Measurements from ENCODE around the gene AKR1B15. TPM values are rescaled to one million over a fixed set of nuclear protein-coding genes. Genes with fewer than 3 reads are reported as not detected.
"Not testable (repeated sequence)": the region's sequence is repeated elsewhere in the genome, so short reads cannot be mapped to it uniquely, and the experiment has no call there.

The AKR1B15 gene
- total RNA-seq, 1 donor from 2014 or later, result not detected

DNA sequence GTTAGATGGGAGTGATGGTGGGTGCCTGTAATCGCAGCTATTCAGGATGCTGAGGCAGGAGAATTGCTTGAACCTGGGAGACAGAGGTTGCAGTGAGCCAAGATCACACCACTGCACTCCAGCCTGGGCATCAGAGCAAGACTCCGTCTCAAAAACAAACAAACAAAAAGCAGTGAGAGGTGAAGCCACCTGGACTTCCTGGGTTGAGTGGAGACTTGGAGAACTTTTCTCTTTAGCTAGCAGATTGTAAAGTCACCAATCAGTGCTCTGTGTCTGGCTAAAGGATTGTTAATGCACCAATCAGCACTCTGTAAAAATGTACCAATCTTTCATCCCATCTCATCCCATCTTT lies 14.5 kb downstream of the AKR1B15 start:
- not testable (repeated sequence) for DNase-seq

DNA sequence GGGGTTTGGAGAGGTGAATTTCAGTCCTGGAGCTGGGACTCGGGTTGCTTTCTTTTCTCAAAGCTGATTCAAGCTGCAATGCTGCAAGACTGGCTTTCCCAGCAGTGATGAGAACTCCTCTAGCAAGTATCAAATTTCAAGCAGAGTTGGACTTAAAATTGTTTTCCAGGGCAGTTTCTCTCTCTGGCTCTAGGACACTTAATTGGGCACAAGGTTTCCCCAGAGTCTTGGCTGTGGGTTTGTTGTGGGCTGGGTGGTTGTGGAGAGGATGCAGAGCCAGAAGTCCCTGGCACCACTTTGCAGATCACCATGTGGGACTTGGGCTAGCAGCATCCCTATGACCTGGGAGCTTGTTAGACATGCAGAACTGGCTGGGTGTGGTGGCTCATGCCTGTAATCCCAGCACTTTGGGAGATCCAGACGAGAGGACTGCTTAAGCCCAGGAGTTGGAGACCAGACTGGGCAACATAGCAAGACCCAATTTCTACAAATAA lies 16.8 kb downstream of the AKR1B15 start:
- DNase-seq, result peak; percentile 4

DNA sequence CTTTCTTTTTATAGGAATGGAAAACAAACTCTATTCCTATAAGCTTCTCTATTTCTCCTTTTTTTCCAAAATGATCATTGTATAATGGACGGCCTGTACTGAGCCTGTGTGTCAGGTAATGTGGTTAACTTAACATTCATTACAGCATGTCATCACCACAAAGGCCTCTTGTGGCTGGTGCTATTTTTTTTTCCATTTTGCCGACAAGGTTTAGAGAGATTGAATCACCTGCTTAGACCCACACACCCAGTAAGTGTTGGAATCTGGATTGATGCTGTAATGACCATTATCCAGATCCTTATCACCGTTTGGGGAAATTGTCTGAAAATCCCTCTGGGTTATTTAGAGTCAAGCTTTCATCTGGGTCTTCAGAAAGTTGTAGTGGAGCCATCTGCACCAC lies 18.5 kb downstream of the AKR1B15 start:
- DNase-seq, result no peak

DNA sequence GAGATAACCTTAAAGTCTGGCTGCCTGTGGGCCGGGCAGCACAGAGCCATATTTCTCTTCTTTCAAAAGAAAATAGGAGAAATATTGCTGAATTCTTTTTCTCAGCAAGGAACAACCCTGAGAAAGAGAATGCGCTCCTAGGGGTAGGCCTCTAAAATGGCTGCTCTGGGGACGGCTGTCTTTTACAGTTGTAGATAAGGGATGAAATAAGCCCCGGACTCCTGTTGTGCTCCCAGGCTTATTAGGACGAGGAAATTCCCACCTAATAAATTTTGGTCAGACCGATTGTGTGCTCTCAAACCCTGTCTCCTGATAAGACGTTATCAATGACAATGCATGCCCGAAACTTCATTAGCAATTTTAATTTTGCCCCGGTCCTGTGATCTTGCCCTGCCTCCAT lies 21.1 kb downstream of the AKR1B15 start:
- DNase-seq, result not testable (repeated sequence)

DNA sequence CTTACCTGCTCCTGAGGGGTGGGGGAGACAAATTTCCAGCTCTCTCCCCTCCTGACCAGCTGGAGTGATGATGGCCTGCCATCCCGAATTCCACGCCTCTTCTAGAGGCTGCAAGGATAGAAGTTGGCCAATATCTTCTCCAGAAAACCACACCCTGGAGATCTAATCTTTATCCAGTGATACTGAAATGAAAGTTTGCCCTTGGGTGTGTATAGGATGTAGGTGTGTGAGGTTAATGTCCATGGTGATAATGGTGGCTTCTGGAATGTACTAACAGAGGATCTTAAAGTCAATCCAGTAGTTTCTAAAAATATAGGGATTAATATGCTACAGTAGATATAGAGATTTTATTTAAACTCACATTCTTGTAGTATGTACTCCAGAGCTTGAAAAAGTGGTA lies 22.2 kb downstream of the AKR1B15 start:
- no peak for DNase-seq

DNA sequence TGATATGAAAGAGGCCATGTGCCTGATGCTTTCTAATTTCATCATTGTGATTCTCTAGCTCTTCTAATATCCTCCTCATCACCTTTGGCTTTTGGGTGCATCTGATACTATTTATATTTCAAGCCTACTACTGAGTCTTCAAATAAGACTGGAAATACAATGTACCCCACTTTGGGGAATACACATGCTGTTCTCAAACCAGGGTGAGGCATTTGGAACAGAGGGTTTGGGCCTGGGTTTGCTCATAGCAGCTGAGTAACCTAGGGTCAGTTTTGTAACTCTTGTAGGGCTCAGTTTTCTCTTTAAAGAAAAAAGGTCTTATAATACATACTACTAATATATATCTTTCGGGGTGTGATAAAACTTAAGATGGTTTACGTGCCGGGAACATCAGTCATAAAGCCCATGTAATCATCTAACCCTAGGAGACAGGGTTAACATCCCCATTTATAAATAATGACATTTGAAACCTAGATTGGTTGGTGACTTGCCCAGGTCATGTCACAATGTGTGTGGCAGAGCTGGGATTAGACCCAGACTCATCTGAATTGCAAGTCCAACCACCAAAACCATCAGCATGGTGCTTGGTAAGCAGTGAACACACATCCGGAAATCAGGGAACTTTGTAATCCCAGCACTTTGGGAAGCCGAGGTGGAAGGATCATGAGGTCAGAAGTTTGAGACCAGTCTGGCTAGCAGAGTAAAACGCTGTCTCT lies 23.0 kb downstream of the AKR1B15 start:
- no peak for DNase-seq

DNA sequence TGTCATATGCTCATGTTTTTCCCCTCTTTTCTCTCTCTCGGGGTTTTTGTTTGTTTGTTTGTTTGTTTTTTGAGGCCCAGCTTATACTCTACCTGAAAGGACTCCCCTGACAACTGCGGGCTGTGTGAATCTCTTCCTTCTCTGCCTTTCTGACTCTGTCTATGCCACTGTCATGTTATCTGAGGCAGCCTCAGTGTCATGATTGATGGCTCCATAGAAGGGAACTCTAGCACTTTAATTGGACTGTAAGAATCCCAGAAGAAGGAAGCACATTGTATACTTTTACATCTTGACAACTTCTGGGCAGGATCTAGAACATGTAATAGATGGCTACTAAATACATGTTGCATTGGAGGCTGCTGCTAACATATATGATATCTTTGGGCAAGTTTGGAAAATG lies 25.4 kb downstream of the AKR1B15 start:
- DNase-seq, result no peak

DNA sequence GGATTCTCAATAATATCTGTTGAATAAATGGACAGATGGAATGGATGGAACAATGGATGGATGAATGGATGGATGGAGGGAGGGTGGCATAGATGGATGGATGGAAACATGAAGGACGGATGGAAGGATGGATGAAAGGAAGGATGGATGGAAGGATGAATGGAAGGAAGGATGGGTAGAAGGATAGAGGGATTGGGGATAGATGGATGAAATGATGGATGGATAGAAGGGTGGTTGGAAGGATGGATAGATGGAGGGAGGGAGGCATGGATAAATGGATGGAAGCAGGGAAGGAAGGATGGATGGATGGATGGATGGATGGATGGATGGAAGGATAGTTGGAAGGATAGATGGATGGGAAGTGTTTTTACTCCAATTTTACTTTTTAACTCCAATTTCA lies 35.4 kb downstream of the AKR1B15 start:
- DNase-seq, result no peak

DNA sequence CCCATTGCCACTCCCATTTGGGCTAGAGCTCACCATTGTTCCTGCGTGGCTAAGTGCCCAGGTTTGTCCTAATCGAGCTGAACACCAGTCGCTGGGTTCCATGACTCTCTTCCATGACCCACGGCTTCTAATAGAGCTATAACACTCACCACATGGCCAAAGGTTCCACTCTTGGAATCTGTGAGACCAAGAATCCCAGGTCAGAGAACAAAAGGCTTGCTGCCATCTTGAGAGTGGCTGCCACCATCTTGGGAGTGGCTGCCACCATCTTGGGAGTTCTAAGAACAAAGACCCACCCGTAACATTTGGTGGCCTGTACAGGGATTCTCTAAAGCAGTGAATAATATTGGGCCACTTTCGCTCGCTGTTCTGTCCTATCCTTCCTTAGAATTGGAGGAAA lies 37.0 kb downstream of the AKR1B15 start:
- DNase-seq, result no peak

DNA sequence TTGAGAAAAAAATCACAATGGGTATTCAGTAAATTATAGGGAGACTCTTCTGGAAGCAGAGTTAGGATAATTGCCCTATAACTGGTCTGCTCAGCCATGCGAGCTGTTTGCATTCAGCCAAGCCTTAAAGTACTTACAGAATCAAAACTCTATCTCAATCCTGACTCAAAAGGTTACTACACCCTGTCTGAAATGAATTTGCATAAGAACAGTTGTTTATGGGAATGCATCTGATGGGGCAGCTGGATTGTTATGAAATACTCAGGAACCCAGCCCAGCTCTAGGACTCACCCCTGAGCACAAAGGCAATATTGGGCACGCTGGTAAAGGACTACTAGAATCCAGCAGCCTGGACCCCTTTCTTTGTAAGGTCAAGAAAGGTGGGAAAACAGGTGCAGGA lies 38.8 kb downstream of the AKR1B15 start:
- no peak for DNase-seq

DNA sequence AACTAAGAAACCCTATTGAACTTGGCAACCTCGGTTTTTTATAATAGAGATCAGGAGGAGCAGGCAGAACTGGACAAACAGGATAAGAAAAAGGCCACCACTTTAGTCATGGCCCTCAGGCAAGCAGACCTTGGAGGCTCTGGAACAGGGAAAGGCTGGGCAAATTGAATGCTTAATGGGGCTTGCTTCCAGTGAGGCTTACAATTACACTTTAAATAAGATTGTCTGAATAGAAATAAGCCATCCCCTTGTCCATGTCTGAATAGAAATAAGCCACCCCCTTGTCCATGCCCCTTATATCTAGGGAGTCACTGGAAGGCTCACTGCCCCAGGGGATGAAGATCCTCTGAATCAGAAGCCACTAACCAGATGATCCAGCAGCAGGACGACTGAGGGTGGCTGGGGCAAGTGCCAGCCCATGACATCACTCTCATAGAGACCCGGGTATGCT lies 40.6 kb downstream of the AKR1B15 start:
- no peak for DNase-seq

DNA sequence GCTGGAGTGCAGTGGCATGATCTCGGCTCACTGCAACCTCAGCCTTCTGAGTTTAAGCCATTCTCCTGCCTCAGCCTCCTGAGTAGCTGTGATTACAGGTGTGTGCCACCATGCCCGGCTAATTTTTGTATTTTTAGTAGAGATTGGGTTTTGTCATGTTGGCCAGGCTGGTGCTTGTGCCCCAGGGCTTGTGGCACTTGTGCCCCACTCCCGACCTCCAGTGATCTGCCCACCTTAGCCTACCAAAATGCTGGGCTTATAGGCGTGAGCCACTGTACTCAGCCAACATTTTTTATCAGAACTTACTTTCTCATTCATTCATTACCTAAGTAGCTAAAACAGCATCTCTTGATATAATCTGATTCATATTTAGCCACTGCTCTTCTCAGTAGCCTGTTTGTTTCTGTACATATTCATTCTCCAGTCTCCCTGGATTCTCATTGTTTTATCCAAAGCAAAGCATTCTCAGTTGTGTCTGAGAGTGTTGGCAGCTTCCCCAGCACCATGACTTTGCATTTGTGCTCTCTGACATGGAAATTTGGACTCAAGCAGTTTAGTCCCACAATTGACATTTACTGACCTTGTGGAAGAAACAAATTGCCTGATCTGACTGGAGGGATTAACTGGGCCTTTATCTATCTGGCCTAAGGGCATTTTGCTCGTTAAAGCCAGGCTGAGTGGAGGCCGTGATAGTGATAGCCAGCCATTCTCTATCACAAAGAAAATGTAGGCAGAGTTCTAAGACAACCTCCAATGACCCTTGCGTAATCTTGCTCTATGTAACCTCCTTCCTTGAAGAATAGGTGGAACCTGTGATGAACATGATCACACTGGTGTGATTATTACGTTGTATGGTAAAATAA lies 44.9 kb downstream of the AKR1B15 start:
- DNase-seq, result peak; percentile 27

DNA sequence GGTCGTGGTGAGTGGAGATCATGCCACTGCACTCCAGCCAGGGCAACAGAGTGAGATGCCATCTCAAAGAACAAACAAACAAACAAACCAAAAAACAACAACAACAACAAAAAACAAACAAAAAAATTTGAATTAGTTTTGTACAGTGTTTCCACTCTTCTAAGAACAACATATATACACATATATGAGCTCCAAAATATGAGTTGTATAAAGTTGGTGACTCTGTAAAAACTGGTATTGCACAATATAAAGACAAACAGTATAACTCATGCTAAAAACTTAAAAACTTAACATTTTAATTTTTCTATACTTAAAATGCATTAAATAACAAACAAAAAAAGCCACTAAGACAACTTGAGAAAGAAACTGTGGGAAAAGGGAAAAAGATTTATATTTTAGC lies 46.0 kb downstream of the AKR1B15 start:
- no peak for DNase-seq

DNA sequence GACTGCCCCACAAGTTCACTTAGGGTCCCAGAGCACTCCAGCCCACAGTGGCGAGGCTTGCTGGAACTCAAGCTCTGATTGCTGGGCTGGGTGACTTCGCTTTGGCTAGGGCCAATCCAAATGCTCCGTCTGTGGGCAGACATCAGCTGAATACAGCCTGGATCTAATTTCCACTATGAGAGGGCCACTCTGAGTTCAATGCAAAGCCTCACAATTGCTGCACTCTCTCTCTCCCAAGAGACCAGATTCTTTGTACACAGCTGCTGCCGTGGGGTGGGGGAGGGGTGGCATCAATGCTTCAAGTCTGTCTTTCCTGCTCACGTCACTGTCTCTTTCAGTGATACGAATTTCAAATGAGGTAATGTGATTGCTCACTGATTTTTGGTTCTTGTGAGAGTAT lies 50.5 kb downstream of the AKR1B15 start:
- DNase-seq, result no peak

DNA sequence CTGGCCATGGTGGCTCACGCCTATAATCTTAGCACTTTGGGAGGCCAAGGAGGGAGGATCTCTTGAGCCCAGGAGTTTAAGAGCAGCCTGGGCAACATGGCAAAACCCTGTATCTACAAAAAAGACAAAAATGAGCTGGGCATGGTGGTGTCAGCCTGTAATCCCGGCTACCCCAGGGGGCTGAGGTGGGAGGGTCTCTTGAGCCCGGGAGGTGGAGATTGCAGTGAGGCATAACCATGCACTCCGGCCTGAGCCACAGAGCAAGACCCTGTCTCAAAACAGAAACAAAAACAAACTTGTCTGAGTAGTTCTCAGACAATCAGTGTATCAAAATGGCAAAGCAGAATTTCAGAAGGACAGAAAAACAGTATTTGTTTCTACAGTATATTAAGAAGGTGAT lies 52.5 kb downstream of the AKR1B15 start:
- DNase-seq, result no peak

DNA sequence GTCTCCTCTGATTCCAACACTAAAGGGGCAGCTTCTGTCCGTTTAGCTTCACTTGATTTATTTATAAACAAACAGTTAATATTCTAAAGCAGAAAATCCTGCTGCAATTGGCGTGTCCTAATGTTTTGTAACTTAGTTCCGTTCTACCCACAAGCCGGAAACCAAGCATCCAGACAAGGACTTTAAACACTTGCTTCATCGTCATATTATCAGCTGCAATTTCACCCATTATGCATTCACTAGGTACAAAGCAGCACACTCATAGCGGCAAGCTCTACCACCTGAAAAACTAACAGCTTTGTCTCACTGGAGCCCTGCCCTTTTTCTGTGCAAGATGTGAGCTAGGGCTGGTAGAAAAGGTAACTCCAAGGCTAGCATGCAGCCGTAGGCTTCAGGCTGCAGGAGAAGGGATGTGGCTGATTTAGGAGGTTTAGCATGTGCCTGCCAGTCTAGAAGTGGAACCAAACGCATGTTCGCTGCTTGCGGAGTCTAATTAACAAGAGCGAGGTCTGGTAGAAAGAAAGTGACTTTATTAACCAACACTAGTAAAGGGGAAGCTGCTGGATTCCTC lies 54.1 kb downstream of the AKR1B15 start:
- DNase-seq, result no peak

DNA sequence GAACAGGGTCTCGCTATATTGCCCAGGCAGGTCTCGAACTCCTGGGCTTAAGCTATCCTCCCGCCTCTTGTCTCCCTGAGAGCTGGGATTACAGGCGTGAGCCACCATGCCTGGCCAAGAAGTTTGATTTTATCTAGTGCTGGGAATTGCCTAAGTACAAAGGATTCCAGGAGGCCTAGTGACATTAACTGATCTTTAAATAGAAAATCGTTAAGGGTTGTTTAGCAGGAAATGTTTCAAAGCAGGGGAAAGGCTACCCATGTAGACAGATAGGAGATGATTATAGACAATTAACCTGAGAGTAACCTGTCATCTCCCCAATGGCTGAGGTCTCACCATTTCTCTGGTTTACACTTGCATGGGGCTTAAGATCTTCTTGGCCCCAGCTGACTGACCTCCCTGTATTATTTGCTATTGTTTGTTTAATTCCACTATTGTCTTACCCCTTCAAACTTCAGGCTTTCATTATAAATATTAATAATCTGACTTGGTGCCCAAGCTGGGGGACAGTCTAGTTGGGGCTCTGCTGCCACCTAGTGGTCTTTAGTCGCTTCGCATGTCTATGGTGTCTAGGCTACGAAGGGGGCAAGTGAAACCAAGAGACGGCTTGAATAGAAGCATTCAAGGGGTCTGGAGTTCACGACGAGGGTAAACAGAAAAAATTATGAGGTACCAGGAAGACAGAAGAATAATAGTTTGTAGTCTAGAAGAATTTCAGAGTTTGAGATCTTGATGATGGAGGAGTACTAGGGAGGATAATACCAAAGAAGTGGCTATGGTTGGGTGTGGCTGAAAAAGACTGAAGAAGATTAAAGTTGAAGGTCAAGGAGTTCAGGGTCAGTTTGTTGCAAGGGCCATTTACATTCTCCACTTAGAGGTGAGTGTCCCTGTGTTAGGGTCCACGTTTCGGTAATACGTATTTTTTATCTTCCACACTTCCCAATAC lies 57.3 kb downstream of the AKR1B15 start:
- peak; percentile 44 for DNase-seq

DNA sequence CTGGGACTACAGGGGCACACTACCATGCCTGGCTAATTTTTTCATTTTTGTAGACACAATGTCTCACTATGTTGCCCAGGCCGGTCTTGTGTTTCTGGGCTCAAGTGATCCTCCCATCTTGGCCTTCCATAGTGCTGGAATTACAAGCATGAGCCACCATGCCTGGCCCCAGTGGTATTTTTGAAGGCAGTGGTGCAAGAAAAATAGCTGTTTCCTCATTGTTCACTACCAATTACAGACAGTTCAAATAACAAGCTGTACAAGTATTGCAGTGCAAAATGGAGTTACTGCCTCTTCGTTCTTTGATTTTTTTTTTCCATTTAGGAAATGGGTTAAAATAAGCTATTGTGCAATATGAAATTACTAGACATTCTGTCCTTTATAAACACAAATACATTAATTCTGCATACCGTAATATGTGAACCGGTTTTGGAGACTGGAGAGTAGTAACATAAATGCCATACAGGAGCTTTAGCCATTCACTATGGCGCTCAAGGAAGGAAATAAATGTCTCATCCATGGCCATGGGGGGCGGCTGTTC lies 62.8 kb downstream of the AKR1B15 start:
- DNase-seq, result no peak

DNA sequence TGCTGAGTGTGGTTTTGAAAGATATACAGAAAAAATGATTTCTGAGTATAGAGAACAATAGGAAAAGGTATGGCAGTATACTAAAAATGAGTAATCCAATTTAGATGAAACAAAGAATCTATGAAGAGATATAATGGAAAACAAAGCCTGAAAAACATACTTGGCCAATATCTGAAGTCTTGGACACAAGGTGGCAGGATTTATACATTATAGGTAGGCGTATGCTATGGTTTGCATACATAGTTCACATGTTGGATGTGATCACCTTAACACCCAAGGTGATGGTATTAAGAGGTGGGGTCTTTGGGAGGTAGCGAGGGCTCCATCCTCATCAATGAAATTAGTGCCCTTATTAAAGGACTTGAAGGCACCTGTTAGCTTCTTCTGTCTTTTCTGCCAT lies 63.3 kb downstream of the AKR1B15 start:
- no peak for DNase-seq

DNA sequence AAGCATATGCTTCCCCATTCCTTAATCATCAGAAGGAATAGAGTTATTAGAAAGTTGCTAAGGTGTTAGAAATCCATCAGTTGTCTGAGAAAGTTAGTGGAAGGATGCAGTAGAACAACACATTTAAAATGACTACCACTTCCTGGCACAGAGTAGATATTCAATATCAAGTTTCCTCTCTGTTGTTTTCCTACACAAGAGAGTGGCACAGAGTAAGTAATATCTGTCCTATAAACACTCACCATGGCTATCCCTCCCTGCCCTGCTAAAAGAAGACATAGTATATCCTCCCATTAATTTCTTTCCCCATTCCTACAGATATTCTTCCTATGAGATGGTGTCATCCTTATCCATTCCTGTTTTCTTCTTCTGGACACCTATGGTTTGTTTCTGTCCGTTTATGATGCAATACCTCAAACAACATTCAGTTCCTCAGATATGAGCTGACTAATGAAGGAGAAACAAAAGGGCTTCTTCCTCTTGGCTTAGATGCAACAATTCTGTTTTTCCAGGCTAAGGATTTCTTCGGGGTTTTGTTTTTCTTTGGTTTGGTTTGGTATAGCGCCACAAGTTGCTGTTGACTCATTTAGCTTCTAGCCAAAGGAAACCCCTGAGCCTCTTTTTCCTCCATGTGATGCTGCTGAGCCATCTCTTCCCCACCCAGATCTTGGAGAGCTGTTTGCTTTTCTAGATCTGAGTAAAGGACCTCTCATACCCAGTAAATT lies 64.9 kb downstream of the AKR1B15 start:
- DNase-seq, result no peak

DNA sequence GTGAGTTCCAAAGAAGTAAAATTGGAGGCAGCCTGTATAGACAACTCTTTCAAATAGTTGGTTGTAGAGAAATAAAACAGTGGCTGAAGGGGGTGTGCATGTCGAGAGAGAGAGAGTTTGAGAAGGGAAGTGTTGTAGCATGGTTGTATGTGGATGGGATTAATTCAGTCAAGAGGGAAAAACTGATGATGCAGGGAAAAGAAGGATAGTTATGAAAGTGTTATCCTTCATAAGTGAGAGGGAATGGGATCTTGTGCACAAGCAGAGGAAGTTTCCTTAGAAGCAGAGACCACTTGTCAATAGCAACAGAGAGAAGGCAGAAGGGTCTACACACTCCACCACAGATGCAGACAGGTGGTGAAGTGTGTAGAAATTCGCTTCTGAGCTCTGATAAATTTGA lies 67.7 kb downstream of the AKR1B15 start:
- no peak for DNase-seq

Measured in skin of body (tissue), 2 donors.